Daoy (cell line): Measurements from ENCODE around the gene QPCT. TPM values are rescaled to one million over a fixed set of nuclear protein-coding genes. Genes with fewer than 3 reads are reported as not detected.
"Not testable (repeated sequence)": the region's sequence is repeated elsewhere in the genome, so short reads cannot be mapped to it uniquely, and the experiment has no call there.

Experiments
- DNase-seq: peaks from one replicate; pipeline ENCODE4 v3.0.0-alpha.2; 2015; ENCODE audit warnings: low read depth
- total RNA-seq: library from RNA; depleted of rRNA; stranded (reverse); fragments of >200 nt; shearing (Covaris generic); gene quantifications from 2 replicates; pipeline ENCODE4 v1.2.3, GENCODE V29; 2014

QPCT gene
- total RNA-seq, 1 experiment from 2014 or later = 42.6 TPM

- no peak for DNase-seq
Measured at GRCh38 chr2:37357530-37357929, 13.1 kb downstream of the QPCT start.

- DNase-seq = no peak
Measured at GRCh38 chr2:37358466-37358865, 14.0 kb downstream of the QPCT start.

DNA sequence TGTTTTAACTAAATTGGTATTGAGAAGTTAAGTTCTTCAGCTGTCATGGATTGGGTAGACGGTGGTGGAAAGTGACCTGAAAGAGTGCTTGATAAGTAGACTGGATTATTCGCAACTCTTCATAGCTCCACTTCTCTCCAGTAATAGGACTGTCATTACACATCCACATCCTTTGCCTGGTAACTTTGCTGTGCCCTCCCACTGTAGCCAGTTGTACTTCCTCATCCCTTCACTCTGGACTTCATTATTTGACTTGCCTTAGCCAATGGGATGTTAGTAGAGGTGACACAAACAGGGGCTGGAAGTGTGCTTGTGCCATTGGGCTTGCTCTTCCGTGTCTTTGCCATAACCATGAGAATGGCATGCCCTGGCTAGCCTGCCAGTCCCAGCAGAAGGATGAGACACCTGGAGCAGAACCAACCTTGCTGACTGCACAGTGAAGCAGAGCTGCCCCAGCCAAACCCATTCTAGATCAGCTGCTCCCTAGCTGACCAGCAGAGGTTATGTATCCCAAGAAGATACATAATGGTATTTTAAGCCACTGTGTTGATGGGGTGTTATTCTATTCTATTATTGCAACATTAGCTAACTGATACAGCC is 16.9 kb downstream of the QPCT start:
- no peak for DNase-seq

GRCh38 chr2:37361994-37362698 is 17.7 kb downstream of the QPCT start:
- DNase-seq = no peak

DNA sequence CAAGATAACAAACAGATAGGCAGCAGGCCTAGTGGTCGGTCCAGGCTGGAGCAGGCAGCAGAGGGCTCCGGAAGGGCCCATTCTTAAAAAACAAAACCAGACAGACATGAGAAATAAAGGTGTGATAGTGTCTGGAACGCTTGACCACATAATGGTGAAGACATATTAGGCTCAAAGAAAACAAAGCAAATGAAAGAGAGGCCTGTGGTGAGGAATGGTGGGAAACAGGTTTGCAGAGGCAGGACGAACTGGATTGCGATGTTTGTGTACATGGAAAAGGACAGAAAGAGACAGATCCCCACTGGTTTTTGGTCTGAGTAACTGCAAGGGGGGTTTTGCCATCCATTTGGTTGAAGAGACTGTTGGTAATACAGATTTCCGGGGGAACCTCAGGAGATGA is 19.9 kb downstream of the QPCT start:
- DNase-seq = no peak

DNA sequence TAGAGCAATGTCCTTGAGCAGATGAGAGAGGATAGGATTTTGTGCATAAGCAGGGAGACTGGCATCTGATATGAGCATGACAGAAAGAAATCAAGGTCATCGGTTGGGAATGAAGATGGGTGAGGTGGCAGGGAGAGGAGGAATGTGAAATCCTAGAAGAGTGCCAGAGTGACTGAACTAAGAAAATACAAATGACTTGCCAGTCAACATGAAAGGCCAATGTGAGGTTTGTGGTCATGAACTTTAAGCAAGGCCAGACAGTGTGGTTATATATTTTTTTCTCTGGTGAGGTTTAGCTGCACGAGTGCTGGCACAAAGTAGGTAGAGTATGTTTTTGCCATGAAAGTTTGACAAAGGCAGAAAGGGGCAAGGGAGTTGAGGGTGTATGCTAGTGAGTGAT is 21.2 kb downstream of the QPCT start:
- peak; percentile 61 for DNase-seq

GRCh38 chr2:37366773-37367172 is 22.3 kb downstream of the QPCT start:
- DNase-seq = no peak

DNA sequence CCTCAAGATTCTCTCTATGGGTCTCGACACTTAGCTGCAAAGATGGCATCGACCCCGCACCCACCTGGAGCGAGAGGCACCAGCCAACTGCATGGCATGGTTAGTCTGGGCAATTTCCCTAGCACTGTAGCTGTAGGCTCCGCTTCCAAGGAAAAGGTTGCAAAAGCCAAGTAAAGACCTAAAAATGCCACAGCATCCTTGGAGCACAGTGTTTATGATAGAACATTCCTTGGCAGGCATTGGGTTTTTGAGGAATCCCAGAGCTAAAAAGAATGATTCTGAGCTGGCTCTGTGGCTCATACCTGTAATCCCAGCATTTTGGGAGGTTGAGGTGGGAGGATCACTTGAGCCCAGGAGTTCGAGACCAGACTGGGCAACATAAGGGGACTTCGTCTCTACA is 22.9 kb downstream of the QPCT start:
- no peak for DNase-seq

GRCh38 chr2:37367984-37368383 is 23.6 kb downstream of the QPCT start:
- DNase-seq = no peak

DNA sequence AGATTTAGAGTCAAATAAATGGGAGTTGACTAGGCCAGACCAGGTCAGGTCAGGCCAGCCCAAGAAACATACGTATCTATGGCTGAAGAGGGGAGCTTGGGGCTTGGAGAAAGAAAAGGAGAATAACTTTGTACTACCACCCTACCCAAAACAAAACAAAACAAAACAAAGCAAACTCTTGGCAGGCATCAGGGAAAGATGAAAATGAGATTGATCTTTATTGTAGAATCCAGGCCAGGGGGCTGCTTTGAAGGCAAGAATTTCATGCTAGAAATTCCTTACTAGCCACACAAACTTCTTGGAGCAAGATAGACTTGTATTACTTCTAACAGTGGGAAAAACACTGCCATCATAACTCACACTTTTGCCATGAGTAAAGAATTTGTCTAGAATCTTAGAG is 26.2 kb downstream of the QPCT start:
- no peak for DNase-seq

- no peak for DNase-seq
Measured at GRCh38 chr2:37372000-37372399, 27.6 kb downstream of the QPCT start.

- peak; percentile 13 for DNase-seq
Measured at GRCh38 chr2:37375741-37376288, 31.4 kb downstream of the QPCT start.

DNA sequence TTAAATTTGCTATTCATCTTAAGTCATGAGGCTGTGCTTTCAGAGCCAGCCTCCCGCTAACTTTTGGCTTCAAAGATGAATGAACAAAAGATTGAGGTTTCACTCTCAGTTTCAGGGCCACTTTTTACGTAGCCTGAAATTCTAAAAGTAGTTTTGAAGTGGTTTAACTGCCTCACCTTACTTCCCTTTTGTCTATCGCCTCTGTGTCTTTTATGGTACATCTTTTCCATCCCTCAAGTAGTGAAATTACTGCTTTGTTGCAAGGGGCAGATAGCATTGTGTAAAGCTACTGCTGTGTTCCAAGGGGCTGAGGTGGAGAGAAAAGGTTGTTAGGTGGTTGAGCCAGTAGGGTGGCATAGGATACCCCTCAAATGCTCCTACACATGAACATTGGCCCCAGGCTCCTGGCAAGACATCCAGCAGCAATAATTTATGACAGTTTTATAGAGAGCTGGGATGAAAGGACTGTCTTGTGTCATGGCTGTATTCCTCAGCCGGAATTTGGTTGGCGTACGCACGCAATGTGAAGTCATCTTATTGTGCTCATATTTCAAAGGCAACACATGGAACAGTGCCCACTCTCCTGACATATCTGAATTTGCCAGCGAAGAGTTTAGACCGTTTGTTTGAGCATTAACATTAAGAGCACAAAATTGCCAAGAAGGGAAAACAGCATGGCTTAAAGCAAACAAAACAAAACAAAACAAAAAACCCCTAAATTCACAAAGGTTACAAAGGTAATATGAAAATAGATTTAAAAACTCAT is 32.2 kb downstream of the QPCT start:
- peak; percentile 96 for DNase-seq

- DNase-seq = peak; percentile 82
Measured at GRCh38 chr2:37377187-37377532, 32.7 kb downstream of the QPCT start.

- peak; percentile 88 for DNase-seq
Measured at GRCh38 chr2:37378411-37378810, 34.0 kb downstream of the QPCT start.

DNA sequence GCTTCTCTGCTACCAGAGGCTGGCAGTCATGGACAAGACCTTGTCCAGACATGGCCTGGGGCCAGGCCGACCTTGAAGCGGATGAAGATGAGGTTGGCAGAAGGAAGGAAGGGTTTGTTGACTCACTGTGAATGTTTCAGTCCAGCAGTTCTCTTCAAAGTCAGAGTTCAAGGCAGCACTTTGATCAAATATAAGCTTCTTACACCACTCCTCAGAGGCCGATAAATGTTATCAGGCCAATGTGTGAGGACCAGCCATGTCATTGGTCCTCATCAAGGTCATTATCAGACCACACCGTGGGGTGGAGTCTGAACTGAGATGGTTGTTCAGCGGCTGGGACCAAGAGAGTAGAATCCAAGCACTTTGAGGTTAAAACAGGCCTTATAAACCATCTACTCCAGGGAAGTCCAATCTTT is 35.5 kb downstream of the QPCT start:
- DNase-seq = no peak

- DNase-seq = not testable (repeated sequence)
Measured at GRCh38 chr2:37380787-37381186, 36.4 kb downstream of the QPCT start.

GRCh38 chr2:37384261-37384660 is 39.8 kb downstream of the QPCT start:
- not testable (repeated sequence) for DNase-seq

- DNase-seq = peak; percentile 74
Measured at GRCh38 chr2:37387148-37387835, 42.9 kb downstream of the QPCT start.

DNA sequence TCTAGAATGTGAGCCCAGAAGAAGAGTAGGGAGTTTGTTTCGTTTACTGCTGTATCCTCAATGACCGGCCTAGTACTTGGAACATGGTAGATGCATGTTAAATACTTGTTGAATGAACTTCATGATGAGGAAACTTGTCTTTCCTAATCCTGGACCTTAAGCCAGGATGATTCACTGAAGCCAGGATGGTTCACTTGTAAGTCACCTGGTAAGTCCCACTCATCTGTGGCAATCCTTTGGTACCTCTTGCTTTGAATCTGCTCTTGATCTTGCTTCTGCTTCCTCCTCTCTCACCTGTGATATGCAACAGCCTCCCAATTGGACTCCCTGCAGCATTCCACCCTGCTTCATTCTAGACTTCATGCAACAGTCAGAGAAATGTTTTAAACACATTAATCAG is 43.6 kb downstream of the QPCT start:
- peak; percentile 39 for DNase-seq

GRCh38 chr2:37389395-37389794 is 45.0 kb downstream of the QPCT start:
- DNase-seq = peak; percentile 11
